Osteocyte (in vitro differentiated cells): ENCODE data around the gene VMP1. TPM values are rescaled to one million over a fixed set of nuclear protein-coding genes. Genes with fewer than 3 reads are reported as not detected.

ENCODE experiments used
- DNase-seq: peaks from one replicate; pipeline ENCODE4 v3.0.0; 2021; ENCODE audit warnings: mixed read lengths; ENCODE audit not compliant: unreplicated experiment; ENCODE audit errors: extremely low spot score
- H3K27ac Mint-ChIP-seq: one replicate; pipeline ENCODE4 v1.8.0; 2021; ENCODE audit warnings: mild to moderate bottlenecking, mixed read lengths; ENCODE audit not compliant: unreplicated experiment
- H3K27me3 Mint-ChIP-seq: one replicate; pipeline ENCODE4 v1.8.0; 2021; ENCODE audit warnings: mixed read lengths; ENCODE audit not compliant: unreplicated experiment
- H3K36me3 Mint-ChIP-seq: one replicate; pipeline ENCODE4 v1.8.0; 2021; ENCODE audit warnings: mixed read lengths; ENCODE audit not compliant: unreplicated experiment
- H3K4me1 Mint-ChIP-seq: one replicate; pipeline ENCODE4 v1.8.0; 2021; ENCODE audit warnings: mixed read lengths; ENCODE audit not compliant: unreplicated experiment
- H3K4me3 Mint-ChIP-seq: one replicate; pipeline ENCODE4 v1.8.0; 2021; ENCODE audit warnings: mild to moderate bottlenecking, moderate library complexity, mixed read lengths; ENCODE audit not compliant: unreplicated experiment
- H3K9me3 Mint-ChIP-seq: one replicate; pipeline ENCODE4 v1.8.0; 2021; ENCODE audit warnings: mixed read lengths; ENCODE audit not compliant: unreplicated experiment
- CTCF ChIP-seq: fragments of 200-600 bp; sonication (generic); IDR thresholded peaks from 2 replicates; pipeline ENCODE4 v1.5.0; 2021; ENCODE audit warnings: antibody characterized with exemption, mild to moderate bottlenecking, moderate library complexity
- total RNA-seq: library from RNA; stranded (reverse); gene quantifications from 2 replicates; pipeline ENCODE4 v1.2.1, GENCODE V29; 2021

Gene VMP1
- total RNA-seq, 1 donor from 2014 or later = 468 TPM

- DNase-seq = no peak
- Mint-ChIP-seq H3K4me1 (peaks cover 2% of the 10 kb centered on the region), H3K36me3 (peaks cover 63% of the 10 kb centered on the region), H3K27ac (no peak overlapping the region), H3K4me3 (no peak overlapping the region), H3K9me3 (no peaks in the 10 kb centered on the region), H3K27me3 (no peaks in the 10 kb centered on the region)
- no peak for TF ChIP-seq CTCF
Measured at GRCh38 chr17:59694344-59694743, 13.1 kb upstream of the VMP1 start.

- Mint-ChIP-seq H3K27ac (no peak overlapping the region), H3K9me3 (no peaks in the 10 kb centered on the region), H3K27me3 (no peaks in the 10 kb centered on the region), H3K36me3 (peaks cover 54% of the 10 kb centered on the region), H3K4me3 (no peak overlapping the region), H3K4me1 (peaks cover 2% of the 10 kb centered on the region)
- no peak for TF ChIP-seq CTCF
- no peak for DNase-seq
Measured at GRCh38 chr17:59695945-59696681, 11.3 kb upstream of the VMP1 start.

- H3K9me3 Mint-ChIP-seq = no peaks in the 10 kb centered on the region
- no peak overlapping the region for H3K4me3 Mint-ChIP-seq
- peaks cover 50% of the 10 kb centered on the region for H3K36me3 Mint-ChIP-seq
- no peak for TF ChIP-seq CTCF
- no peaks in the 10 kb centered on the region for H3K27me3 Mint-ChIP-seq
- peaks cover 2% of the 10 kb centered on the region for H3K4me1 Mint-ChIP-seq
- no peak for DNase-seq
- no peak overlapping the region for H3K27ac Mint-ChIP-seq
Measured at GRCh38 chr17:59696682-59697277, 10.7 kb upstream of the VMP1 start.

GRCh38 chr17:59698143-59698542 is 9.3 kb upstream of the VMP1 start:
- no peak overlapping the region for H3K4me3 Mint-ChIP-seq
- peaks cover 45% of the 10 kb centered on the region for H3K36me3 Mint-ChIP-seq
- H3K4me1 Mint-ChIP-seq = peaks cover 2% of the 10 kb centered on the region
- H3K9me3 Mint-ChIP-seq = no peaks in the 10 kb centered on the region
- H3K27ac Mint-ChIP-seq = no peak overlapping the region
- TF ChIP-seq CTCF = no peak
- no peak for DNase-seq
- H3K27me3 Mint-ChIP-seq = no peaks in the 10 kb centered on the region

- Mint-ChIP-seq H3K9me3 (no peaks in the 10 kb centered on the region), H3K4me3 (no peak overlapping the region), H3K27ac (no peak overlapping the region), H3K27me3 (no peaks in the 10 kb centered on the region), H3K36me3 (peaks cover 40% of the 10 kb centered on the region), H3K4me1 (peaks cover 5% of the 10 kb centered on the region)
- no peak for TF ChIP-seq CTCF
- DNase-seq = no peak
Measured at GRCh38 chr17:59699218-59699617, 8.2 kb upstream of the VMP1 start.
